ENCODE measurements around the gene RPS23. TPM values are rescaled to one million over a fixed set of nuclear protein-coding genes. Genes with fewer than 3 reads are reported as not detected.

RPS23 gene
- total RNA-seq, 2 donors from 2014 or later, result 953 to 1,329 TPM

GRCh38 chr5:82312373-82312856, 34.3 kb upstream of the RPS23 start:
- WGBS, 2 donors, result 52 to 59% methylated on average over 17 of the region's 17 CpGs
- H3K4me3 ChIP-seq, result no peak overlapping the region

GRCh38 chr5:82309091-82309531, 31.0 kb upstream of the RPS23 start:
- 57 to 58% methylated on average over 4 of the region's 4 CpGs for WGBS, 2 donors
- Histone ChIP-seq H3K9me3 (no peaks in the 10 kb centered on the region), H3K4me1 (no peaks in the 10 kb centered on the region), H3K36me3 (replicated peaks in 1 of 2; ENCODE audit: insufficient read depth in 1 of 2, low read depth in 2 of 2) (no peaks in the 10 kb centered on the region), H3K27me3 (no peaks in the 10 kb centered on the region), H3K4me3 (no peak overlapping the region), H3K27ac (no peak overlapping the region)
- intact Hi-C loops (cut with DNase I), result no loop called here
- ATAC-seq (no peak), DNase-seq (no peak)
- TF ChIP-seq CTCF (IDR thresholded peaks at IDR 0.05) (no peak), POLR2A (IDR thresholded peaks at IDR 0.05) (no peak)

More at GRCh38 chr5:82312373-82312856, 34.3 kb upstream of the RPS23 start:
- H3K27me3 ChIP-seq, result no peaks in the 10 kb centered on the region
- TF ChIP-seq CTCF (IDR thresholded peaks at IDR 0.05), result peak in 4 of 7 experiments; percentile 34 to 39 (median 38)
- no peak for TF ChIP-seq POLR2A (IDR thresholded peaks at IDR 0.05)
- DNase-seq (peak; percentile 25 to 39 (median 32)), ATAC-seq (no peak)
- no peaks in the 10 kb centered on the region for H3K36me3 ChIP-seq (replicated peaks in 1 of 2; ENCODE audit: insufficient read depth in 1 of 2, low read depth in 2 of 2)
- no peak overlapping the region for H3K27ac ChIP-seq
- intact Hi-C loops (cut with DNase I), result no loop called here
- H3K4me1 ChIP-seq, result no peaks in the 10 kb centered on the region
- no peaks in the 10 kb centered on the region for H3K9me3 ChIP-seq

GRCh38 chr5:82308416-82308815, 30.3 kb upstream of the RPS23 start:
- H3K36me3 ChIP-seq (replicated peaks in 1 of 2; ENCODE audit: insufficient read depth in 1 of 2, low read depth in 2 of 2), result no peaks in the 10 kb centered on the region
- intact Hi-C loops (cut with DNase I), result no loop called here
- TF ChIP-seq CTCF (IDR thresholded peaks at IDR 0.05) (no peak), POLR2A (IDR thresholded peaks at IDR 0.05) (no peak)
- DNase-seq (no peak), ATAC-seq (no peak)
- H3K4me3 ChIP-seq, result no peak overlapping the region
- WGBS, 2 donors, result 100% methylated on average over 1 of the region's 1 CpG
- no peaks in the 10 kb centered on the region for H3K9me3 ChIP-seq
- H3K27ac ChIP-seq, result no peak overlapping the region
- H3K4me1 ChIP-seq, result no peaks in the 10 kb centered on the region
- H3K27me3 ChIP-seq, result no peaks in the 10 kb centered on the region

- Histone ChIP-seq H3K27ac (no peak overlapping the region), H3K9me3 (no peaks in the 10 kb centered on the region), H3K4me3 (no peak overlapping the region), H3K27me3 (no peaks in the 10 kb centered on the region), H3K36me3 (replicated peaks in 1 of 2; ENCODE audit: insufficient read depth in 1 of 2, low read depth in 2 of 2) (no peaks in the 10 kb centered on the region), H3K4me1 (no peaks in the 10 kb centered on the region)
- no peak for TF ChIP-seq CTCF (IDR thresholded peaks at IDR 0.05)
- no peak for TF ChIP-seq POLR2A (IDR thresholded peaks at IDR 0.05)
- WGBS, 2 donors, result 82 to 87% methylated on average over 3 of the region's 3 CpGs
- intact Hi-C loops (cut with DNase I), result no loop called here
- DNase-seq (no peak), ATAC-seq (no peak)
Measured at GRCh38 chr5:82307451-82307850, 29.3 kb upstream of the RPS23 start.

GRCh38 chr5:82306151-82306550, 28.0 kb upstream of the RPS23 start:
- 89 to 94% methylated on average over 2 of the region's 2 CpGs for WGBS, 2 donors
- ATAC-seq, result no peak

More at GRCh38 chr5:82306151-82306550, 28.0 kb upstream of the RPS23 start:
- no peaks in the 10 kb centered on the region for H3K36me3 ChIP-seq (replicated peaks in 1 of 2; ENCODE audit: insufficient read depth in 1 of 2, low read depth in 2 of 2)
- H3K9me3 ChIP-seq, result no peaks in the 10 kb centered on the region
- no peak for DNase-seq
- H3K27me3 ChIP-seq, result no peaks in the 10 kb centered on the region
- no peak for TF ChIP-seq CTCF (IDR thresholded peaks at IDR 0.05)
- no peak for TF ChIP-seq POLR2A (IDR thresholded peaks at IDR 0.05)
- H3K4me1 ChIP-seq, result no peaks in the 10 kb centered on the region
- H3K27ac ChIP-seq, result no peak overlapping the region
- intact Hi-C loops (cut with DNase I), result no loop called here
- no peak overlapping the region for H3K4me3 ChIP-seq

All from body of pancreas (tissue), 4 donors.